ENCODE measurements around the gene RNF126.

Gene RNF126

DNA sequence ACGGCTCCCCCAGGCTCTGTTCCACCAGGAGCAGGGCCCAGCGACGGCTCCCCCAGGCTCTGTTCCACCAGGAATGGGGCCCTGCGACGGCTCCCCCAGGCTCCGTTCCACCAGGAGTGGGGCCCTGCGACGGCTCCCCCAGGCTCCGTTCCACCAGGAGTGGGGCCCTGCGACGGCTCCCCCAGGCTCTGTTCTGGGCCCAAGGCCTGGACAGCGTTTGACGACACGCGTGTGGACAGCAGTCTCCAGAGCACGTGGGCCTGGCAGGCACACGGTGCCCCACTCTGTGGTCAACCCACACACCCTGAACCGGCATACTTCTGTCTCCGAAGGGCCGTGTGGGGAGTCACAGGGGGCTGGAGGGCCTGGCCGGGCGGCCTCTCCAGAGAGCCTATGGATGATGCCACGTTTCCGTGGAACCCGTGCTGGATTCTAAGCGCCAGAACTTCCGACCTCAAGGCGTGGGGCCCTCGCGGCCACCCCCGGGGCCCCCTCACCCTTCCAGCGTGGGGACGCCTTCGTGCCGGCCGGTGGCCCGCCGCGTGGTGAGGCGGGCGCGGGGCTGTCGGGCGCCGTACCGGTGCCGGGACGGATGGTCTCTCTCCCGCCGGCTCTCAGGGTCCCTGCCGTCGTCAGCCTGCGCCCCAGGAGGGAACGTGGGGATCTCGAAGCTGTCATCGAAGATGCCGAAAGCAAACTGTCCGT is 11.7 kb downstream of the RNF126 start:
- TF ChIP-seq, protein P1, sequence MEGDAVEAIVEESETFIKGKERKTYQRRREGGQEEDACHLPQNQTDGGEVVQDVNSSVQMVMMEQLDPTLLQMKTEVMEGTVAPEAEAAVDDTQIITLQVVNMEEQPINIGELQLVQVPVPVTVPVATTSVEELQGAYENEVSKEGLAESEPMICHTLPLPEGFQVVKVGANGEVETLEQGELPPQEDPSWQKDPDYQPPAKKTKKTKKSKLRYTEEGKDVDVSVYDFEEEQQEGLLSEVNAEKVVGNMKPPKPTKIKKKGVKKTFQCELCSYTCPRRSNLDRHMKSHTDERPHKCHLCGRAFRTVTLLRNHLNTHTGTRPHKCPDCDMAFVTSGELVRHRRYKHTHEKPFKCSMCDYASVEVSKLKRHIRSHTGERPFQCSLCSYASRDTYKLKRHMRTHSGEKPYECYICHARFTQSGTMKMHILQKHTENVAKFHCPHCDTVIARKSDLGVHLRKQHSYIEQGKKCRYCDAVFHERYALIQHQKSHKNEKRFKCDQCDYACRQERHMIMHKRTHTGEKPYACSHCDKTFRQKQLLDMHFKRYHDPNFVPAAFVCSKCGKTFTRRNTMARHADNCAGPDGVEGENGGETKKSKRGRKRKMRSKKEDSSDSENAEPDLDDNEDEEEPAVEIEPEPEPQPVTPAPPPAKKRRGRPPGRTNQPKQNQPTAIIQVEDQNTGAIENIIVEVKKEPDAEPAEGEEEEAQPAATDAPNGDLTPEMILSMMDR (IDR thresholded peaks at IDR 0.05; ENCODE audit: insufficient read depth, missing control alignments): no peak
- FAIRE-seq (no peak), DNase-seq (ENCODE audit: insufficient read length, low spot score) (no peak)

DNA sequence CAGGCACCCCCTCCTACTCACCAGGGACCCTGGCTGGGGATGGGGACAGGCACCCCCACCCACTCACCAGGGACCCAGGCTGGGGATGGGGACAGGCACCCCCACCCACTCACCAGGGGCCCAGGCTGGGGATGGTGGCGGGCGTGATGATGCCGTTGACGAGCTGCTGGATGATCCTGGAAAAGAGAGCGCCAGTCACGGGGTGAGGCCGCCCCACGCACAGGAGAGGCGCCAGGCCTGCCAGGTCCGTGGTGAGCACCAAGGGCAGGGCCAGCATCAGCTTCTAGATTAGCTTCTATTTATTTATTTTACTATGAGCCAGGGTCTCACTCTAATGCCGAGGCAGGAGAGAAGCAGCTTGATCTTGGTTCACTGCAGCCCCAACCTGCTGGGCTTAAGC is 12.9 kb downstream of the RNF126 start:
- FAIRE-seq (no peak), DNase-seq (ENCODE audit: insufficient read length, low spot score) (no peak)
- TF ChIP-seq, protein P1 (IDR thresholded peaks at IDR 0.05; ENCODE audit: insufficient read depth, missing control alignments): no peak

DNA sequence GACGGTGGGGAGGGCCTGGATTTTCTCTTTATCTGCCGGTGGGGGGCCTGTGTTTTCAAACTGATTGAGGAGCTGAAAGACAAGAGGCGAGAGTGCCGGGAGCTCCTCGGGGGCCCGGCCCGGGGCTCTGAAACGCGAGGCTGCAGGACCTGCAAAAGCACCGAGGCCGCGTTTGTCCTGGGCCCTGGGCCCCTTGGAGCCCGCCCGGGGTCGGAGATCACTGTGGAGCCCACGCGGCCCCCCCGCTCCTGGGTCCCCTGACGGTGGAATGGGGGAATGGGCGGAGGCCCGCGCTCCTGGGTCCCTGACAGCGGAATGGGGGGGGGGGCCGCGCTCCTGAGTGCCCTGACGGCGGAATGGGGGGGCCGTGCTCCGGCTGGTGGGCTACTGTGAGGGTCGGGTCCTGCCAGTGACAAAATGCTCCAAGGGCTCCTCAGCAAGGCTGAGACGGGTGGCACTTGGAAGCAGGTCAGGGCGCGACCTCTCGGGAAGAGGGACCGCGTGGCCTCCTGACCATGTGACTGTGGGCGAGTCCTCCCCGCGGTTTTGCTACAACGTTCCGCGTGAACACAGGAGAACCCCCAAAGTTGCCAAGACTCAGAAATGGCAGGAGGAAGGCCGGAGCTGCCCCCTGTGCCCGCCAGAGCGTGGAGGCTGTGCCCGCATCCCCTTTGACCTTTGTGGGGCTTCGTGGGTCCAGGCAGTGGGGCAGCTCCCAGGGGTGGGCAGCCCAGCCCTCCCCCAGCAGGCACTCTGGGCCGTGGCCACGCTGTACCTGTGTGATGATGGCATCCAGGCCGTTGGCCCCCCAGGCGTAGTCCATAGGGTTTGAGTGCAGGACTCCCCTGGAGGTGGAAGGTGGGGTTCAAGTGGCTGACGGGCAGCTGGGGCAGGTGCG is 13.9 kb downstream of the RNF126 start:
- FAIRE-seq: no peak
- no peak for DNase-seq (ENCODE audit: insufficient read length, low spot score)
- TF ChIP-seq, protein P1 (IDR thresholded peaks at IDR 0.05; ENCODE audit: insufficient read depth, missing control alignments): no peak

DNA sequence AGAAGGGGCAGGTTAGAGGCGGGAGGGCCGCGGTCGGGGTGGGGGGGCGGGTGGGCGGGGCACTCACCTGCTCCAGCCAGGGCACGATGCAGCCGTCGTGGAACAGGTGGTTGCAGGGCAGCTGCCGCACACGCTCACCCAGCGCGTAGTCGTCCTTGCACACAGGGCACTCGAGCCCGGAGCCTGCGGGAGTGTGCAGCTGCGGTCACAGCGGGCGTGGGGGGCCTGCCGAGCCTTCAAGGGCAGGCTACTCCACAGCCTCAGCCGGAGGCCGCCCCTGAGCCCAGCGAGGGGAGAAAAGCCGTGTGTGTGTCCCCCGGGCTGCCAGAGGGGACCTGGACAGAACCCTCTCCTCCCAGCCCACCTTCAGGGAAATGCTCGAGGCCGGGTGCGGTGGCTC is 14.7 kb downstream of the RNF126 start:
- DNase-seq (ENCODE audit: insufficient read length, low spot score) (no peak), FAIRE-seq (no peak)
- TF ChIP-seq, protein P1 (IDR thresholded peaks at IDR 0.05; ENCODE audit: insufficient read depth, missing control alignments): no peak

DNA sequence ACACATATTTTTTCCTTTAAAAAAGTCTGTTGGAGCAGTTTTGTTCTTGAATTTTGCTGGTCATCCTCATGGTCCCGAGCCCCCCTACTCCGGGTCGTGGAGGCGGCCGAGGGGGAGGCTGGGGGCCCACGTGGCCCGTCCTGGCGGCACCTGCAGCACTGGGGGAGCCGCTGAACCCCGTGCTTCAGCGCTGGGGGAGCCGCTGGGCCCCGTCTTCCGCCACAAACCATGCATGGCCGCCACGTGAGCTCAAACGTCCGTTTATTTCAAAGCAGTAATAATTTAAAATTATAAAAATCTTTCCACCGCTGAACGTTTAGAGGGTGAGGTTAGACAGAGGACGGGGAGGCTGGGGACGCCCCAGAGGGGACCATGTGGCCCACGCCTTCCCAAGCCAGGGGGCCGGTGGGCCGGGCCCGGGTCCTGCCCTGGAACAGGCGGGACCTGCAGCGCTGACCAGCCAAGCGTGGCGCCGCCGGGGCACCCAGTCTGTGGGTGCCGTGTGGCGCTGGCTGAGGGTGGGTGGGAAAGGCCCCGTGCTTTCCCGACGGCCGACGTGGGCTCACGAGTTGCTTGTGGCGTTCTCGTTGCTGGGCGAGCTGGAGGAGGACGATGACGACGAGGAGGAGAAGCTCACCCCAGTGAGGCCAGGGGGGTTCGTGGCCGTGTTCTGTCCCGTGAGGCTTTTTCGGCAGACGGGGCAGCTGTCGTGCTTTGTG is 15.3 kb downstream of the RNF126 start:
- FAIRE-seq (no peak), DNase-seq (ENCODE audit: insufficient read length, low spot score) (no peak)
- TF ChIP-seq, protein P1 (IDR thresholded peaks at IDR 0.05; ENCODE audit: insufficient read depth, missing control alignments): no peak

DNA sequence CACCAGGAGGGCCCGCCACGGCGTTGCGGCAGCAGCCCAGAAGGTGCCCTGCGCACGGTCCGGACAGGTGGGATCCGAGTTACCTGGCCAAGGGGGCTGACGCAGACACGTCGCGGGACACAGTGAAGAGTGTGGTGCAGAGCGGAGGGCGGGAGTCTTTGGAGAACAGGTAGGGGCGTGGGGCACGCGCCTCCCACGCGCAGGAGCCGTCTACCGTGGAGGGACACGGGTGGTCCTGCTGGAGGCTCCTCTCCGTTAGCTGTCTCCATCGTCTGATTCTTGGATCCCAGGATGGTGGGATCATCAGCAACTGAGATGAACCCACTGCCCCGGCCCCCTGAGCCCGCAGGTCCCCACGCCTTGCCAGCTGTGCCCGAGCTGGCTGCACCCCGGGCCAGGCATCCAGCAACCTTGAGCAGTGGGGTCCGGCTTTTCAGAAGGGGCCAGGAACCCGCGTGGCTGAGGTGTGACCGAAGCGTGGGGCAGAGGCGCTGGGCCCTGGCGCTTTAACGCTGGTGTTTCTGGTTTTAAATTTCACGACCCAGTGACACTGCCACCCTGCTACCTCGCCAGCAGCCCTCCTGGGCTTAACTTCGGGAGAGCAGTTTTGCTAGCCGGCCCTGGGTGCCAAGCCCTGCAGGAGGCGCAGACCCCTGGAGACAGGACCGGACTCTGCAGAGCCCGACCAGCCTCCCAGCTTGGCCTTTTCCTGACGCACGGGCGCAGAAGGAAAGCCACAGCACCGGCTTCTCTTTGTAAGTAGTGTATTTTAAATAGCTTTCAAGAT is 16.0 kb downstream of the RNF126 start:
- DNase-seq (ENCODE audit: insufficient read length, low spot score) (no peak), FAIRE-seq (no peak)
- TF ChIP-seq, protein P1 (IDR thresholded peaks at IDR 0.05; ENCODE audit: insufficient read depth, missing control alignments): no peak
